Globus pallidus (tissue), 1 donor: ENCODE data around the gene ADPRS.
A peak's percentile ranks its signal among the peaks of the same experiment; 100 is the strongest.

Experiments
- DNase-seq: peaks from one replicate; pipeline ENCODE4 v3.0.0-alpha.2; 2015; ENCODE audit warnings: low spot score

Gene ADPRS

GRCh38 chr1:36088577-36089392 lies at the start of gene ADPRS:
ADPRS (plus strand) TSS chr1:36088892; CDS start chr1:36088905, 13 bp downstream.
- DNase-seq: peak; percentile 80

DNA sequence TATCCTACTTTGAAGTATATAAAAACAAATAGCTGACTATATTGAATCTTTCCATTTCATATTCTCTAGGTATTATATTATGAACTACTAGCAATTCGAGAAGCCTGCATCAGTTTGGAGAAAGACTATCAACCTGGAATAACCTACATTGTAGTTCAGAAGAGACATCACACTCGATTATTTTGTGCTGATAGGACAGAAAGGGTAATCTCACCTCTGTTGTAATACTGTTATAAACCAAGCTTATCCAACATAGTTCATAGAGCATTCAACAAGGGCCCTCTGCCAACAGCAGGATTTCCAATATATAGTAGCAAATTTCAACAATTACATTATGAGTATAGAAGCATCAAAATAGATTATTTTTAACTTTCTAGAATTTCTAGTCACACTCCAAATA lies 48.5 kb upstream of the ADPRS start:
- no peak for DNase-seq

GRCh38 chr1:36051821-36052220 lies 36.9 kb upstream of the ADPRS start:
- no peak for DNase-seq

DNA sequence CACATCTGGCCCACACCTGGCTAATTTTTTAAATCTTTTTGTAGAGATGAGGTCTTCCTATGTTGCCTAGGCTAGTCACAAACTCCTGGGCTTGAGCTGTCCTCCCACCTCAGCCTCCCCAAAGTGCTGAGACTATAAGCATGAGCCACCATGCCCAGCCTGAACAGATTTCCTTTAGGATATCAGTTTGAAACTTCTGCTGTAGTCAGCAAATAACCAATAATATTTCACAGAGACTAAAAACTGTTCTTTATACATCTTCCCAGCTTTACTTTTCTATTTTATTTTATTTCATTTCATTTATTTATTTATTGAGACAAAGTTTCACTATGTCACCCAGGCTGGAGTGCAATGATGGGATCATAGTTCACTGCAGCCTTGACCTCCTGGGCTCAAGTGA lies 34.7 kb upstream of the ADPRS start:
- no peak for DNase-seq

DNA sequence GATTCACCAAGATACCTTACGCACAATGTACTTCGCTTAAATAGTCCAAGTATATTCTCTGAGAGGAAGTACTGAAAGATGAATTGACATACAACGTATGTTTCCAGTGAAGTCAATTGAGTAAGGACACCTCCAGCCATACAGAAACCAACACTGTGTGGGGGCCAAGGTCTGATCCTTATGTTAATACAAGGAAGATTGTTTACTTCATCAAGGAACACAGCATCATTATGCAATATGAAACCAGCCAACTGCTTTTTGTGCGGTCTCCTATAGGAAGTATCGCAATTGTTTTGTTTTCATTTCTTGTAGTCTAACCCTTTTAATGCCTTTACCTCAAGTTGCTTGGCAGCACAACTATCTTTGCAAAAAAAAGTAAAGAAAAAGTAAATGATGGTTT lies 33.0 kb upstream of the ADPRS start:
- DNase-seq: no peak

DNA sequence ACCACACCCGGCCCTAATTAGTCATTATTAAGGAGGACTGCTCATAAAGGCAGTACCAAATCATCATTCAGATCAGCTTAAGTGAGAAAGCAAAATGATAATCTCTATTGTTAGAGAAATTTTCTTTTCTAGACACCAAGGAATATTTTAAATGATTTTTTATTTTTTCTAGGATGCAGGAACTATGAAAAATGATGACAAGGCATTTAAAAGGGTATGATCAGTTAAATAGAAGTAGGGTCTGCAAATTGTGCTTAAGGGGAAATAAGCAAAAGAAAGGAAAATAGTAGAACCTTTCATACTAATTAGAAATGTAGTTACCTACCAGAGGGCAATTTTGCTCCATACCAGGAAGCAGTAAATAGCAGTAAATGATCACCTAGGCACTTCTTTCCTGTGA lies 26.4 kb upstream of the ADPRS start:
- no peak for DNase-seq

- DNase-seq: peak; percentile 84
Measured at GRCh38 chr1:36067871-36068270, 20.8 kb upstream of the ADPRS start.

- no peak for DNase-seq
Measured at GRCh38 chr1:36068866-36069265, 19.8 kb upstream of the ADPRS start.

DNA sequence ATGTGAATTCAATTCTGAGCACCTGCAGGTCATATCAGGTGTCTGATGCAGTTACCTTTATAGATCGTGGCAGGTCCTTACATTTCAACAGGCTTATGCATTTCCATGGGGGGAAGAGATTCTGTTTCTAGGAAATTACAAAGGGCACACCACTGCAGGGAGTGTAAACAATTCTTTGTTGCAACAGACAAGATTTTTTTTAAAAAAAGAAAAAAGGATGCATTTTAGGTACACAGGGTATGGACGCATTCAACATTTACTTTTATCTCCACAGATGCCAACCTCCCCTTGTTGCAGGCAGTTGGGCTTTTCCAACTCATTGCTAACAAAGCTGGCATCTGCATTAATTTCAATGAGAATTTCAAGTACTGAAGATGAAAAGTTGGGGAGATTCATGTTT lies 18.3 kb upstream of the ADPRS start:
- no peak for DNase-seq

- no peak for DNase-seq
Measured at GRCh38 chr1:36076979-36077573, 11.6 kb upstream of the ADPRS start.

DNA sequence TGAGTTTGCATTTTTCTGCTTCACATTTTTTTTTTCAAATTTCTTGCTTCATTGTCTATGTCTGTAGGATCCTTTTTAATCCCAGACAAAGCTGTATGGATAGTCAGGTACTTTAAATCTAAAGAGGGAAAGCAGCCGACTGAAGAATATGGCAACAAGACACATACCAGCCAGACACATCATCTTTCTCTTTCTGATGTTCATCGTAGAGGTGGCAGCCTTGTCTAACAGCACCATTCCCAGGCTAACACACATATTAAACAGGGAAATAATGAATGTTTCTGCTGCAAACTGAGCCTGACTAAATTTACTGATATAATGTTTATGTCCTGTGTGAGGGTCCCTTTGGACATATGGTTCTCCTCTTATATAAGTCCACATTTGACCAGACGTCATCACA lies 8.5 kb upstream of the ADPRS start:
- no peak for DNase-seq

GRCh38 chr1:36080801-36081200 lies 7.9 kb upstream of the ADPRS start:
- no peak for DNase-seq

DNA sequence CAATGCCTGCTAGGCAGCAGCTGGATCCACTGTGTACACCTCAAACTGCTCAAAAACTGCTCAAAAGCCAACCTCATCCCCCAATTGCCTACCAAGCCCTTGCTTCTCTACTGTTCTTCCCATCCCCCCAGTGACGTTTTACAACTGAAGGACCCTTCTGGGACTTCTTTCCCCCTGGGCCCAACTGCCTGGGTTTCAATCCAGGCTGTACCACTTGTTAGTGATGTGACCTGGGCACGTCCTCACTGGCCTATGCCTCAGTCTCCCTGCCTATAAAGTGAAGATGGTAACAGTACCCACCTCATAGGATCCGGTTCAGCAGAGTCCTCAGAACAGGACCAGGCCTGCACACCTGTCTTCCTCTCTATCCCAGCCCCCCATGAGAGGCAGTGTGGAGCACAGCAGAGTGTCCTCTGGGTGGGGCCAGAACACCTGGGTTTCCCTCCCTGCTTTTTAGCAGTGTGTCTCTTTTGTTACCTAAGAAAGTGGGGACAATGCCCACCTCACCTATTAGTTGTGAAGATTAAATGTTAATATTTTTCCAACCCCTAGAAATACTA lies 6.7 kb upstream of the ADPRS start:
- DNase-seq: no peak

DNA sequence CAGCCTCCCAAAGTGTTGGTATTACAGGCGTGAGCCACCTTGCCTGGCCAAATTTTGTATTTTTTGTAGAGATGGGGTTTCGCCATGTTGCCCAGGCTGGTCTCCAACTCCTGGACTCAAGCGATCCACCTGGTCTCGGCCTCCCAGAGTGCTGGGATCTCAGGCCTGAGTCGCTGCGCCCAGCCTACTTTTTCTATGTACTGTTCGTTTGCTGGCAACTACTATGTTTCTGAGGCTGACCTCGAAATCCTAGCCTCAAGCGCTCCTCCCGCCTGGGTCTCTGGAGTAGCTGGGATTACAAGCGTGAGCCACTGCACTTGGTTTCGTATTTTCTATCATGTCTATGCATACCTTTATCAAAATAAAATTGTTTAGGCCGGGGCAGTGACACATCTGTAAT lies 5.5 kb upstream of the ADPRS start:
- DNase-seq: no peak

DNA sequence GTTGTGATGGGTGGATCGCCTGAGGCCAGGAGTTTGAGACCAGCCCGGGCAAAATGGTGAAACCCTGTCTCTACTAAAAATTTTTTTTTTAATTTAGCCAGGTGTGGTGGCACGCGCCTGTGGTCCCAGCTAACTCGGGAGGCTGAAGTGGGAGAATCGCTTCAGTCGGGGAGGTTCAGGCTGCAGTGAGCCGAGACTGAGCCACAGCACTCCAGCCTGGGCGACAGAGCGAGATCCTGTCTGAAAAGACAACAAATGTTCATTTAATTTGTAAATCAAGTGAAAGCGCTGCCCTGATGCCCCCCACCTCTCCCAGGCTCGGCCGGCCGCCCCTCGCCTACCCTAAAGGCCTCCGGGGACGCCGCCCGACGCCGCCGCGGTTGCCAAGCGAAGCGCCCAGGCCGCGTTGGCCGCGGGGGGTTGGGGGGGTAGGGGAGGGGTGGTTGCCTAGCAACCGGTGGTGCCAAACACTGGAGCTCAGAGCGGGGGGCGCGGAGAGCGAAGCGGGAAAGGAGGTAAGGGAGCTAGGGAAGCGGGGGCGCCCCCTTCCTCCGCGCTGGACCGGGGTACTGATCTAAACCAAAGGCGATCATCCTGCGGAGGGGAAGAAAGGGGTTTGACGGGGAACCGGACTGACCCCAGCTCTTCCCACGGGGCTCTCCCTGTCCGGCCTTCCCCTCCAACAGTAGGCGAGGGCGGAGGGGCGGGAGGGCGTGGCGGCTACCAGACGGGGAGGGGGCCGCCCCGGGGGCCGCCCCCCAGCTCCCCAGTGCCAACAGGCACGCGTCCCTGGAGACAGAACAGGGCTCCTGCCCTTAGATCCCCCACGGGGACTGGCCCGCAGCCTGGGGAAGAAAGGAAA lies 4.8 kb upstream of the ADPRS start, which contains the start of gene TEKT2:
TSS of gene TEKT2 (plus strand) at position 460 of the 862 bp plus-strand sequence. CDS start 828 bp downstream, outside the sequence.
- peak; percentile 63 for DNase-seq

GRCh38 chr1:36084497-36085115 lies 4.1 kb upstream of the ADPRS start:
- no peak for DNase-seq

DNA sequence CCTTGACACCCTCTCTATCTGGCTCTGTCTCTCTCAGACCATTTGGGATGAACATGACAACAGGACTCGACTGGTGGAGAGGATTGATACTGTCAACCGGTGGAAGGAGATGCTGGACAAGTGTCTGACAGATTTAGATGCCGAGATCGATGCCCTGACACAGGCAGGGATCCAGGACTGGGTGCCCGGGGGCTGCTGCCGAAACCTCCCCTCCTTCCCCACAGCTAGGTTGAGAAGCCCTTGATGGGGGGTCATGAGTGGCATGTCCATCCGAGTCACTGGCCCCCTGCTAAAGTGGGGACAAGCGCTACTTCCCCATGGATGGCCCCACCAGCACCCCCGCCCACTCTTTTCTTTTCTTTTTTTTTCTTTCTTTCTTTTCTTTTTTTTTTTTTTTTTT lies 3.6 kb upstream of the ADPRS start:
- DNase-seq: no peak

GRCh38 chr1:36085686-36086526 lies 2.8 kb upstream of the ADPRS start:
- DNase-seq: no peak

DNA sequence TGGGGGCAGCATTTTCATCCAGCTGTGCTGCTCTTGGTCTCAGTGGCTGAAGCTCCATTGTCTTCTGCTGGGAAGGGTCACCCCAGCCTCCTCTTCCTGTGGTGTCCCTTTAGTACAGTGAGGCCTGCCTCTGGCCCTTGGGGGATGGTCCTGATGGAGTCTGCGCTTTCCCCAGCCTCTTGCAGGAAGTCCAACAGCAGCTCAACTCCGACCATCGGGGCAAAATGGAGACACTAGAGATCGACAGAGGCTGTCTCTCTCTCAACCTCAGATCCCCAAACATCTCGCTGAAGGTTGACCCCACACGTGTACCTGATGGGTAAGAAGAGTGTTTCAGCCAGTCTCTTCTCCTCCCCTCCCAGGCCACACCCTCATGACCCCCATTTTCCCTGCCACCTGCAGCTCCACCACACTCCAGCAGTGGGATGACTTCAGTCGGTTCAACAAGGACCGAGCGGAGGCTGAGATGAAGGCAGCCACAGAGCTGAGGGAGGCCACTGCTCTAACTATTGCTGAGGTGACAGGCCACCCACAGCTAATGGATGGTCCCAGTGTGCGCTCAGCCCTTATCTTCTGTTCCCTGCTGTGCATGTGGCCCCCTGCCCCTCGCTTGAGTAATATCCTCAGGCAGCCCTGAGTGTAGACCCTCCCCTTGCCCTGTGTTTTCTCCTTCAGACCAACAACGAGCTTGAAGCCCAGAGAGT lies 2.0 kb upstream of the ADPRS start:
- no peak for DNase-seq
